ENCODE measurements around the gene SFTPD. TPM values are rescaled to one million over a fixed set of nuclear protein-coding genes. Genes with fewer than 3 reads are reported as not detected.
"Not testable (repeated sequence)": the region's sequence is repeated elsewhere in the genome, so short reads cannot be mapped to it uniquely, and the experiment has no call there.

The SFTPD gene
- 100 to 1,000 TPM; 339 to 906 (median 589) TPM for total RNA-seq

DNA sequence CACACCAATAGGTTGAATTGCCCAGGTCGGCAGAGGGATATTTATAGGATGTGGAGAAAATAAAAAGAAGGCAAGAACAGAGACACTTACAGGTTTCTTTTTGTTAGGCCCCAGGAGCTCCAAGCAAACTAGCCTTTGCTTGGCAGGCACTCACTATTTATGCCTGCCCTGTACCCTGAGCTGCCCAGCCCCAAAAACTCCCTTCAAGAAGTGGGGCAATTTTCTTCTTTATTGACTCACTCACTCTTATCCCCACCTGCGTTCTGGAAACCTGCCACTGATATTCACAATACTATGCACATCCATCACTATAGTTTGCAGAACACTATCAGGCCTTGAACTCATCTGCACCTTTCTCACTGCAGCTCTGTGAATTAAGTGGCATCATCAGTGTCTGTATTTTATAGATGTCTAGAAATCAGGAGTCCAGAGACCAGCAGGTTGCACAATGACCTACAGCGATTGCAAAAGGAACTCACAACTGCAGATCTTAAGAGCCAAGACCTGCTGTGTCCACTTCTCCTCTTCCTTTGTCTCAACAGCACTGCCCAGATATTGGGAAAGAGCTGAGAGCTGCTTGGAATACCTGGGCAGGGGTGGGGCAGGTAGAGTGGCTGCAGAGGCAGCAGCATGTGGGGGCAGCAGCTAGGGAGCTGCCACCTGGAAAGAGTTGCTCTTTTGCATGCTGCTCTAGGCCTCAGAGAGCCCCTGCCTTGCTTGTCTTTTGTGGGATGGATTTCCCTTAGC lies at the start of gene SFTPD:
TSS of gene SFTPD (minus strand) at position 130 of the 747 bp plus-strand sequence. CDS start 2,446 bp downstream, outside the sequence.
- no peaks in the 10 kb centered on the region for H3K27me3 ChIP-seq
- peak in 1 of 2 donors; percentile 89 for DNase-seq
- peak within 1 kb of the TSS in 3 of 4 donors; percentile 31 to 46 (median 45) for H3K4me3 ChIP-seq
- peaks cover 0 to 21% (median 6%) of the 10 kb centered on the region in 4 donors for H3K4me1 ChIP-seq
- peak in 2 of 4 donors; percentile 29 to 84 for TF ChIP-seq EP300 (IDR thresholded peaks at IDR 0.05)
- TF ChIP-seq POLR2AphosphoS5 (IDR thresholded peaks at IDR 0.05): peak; percentile 42 to 58
- TF ChIP-seq, protein P1, sequence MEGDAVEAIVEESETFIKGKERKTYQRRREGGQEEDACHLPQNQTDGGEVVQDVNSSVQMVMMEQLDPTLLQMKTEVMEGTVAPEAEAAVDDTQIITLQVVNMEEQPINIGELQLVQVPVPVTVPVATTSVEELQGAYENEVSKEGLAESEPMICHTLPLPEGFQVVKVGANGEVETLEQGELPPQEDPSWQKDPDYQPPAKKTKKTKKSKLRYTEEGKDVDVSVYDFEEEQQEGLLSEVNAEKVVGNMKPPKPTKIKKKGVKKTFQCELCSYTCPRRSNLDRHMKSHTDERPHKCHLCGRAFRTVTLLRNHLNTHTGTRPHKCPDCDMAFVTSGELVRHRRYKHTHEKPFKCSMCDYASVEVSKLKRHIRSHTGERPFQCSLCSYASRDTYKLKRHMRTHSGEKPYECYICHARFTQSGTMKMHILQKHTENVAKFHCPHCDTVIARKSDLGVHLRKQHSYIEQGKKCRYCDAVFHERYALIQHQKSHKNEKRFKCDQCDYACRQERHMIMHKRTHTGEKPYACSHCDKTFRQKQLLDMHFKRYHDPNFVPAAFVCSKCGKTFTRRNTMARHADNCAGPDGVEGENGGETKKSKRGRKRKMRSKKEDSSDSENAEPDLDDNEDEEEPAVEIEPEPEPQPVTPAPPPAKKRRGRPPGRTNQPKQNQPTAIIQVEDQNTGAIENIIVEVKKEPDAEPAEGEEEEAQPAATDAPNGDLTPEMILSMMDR (IDR thresholded peaks at IDR 0.05): no peak
- peak in 1 of 4 donors; percentile 38 for TF ChIP-seq POLR2A (IDR thresholded peaks at IDR 0.05)
- peak within 1 kb of the TSS; percentile 60 to 70 (median 67) for H3K27ac ChIP-seq
- 43 to 56% methylated on average over 3 of the region's 3 CpGs for WGBS, 2 donors
- peaks cover 0 to 11% (median 4%) of the 10 kb centered on the region in 4 donors for H3K9me3 ChIP-seq
- H3K36me3 ChIP-seq: no peaks in the 10 kb centered on the region
- peak; percentile 64 to 87 for ATAC-seq (ENCODE audit: low FRiP score in 2 of 2)

DNA sequence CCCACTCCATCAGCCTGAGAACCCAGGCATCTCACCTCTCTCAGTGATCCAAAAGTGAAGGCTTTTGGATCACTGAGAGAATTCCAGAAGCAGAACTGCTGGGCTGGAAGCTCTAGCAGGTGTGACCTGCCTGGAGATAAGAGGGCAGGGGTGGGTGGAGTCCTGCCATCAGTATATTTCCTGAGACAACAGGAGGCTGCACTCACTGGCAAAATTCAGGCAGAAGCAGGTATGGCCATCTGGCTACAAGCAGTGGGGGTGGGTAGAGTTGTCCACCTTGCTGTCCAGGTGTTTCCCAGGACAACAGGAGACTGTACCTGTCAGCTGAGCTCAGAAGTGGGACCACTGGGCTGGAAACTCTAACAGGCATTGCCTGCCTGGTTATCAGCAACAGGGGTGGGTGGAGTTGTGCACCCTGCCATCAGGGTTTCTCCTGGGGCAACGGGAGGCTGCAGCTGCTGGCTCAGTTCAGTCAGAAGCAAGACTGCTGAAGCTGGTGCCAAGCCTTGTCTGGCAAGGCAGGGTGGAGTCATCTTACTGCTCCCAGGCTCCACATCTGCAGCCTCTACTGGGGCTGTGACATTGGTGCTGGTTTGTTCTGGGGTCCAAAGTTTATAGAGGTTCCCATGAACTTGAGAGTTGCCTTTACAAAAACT lies 47.2 kb upstream of the SFTPD start:
- no peak for DNase-seq
- no peaks in the 10 kb centered on the region for H3K4me1 ChIP-seq
- H3K27ac ChIP-seq: no peak overlapping the region
- TF ChIP-seq EP300 (IDR thresholded peaks at IDR 0.05) (no peak), POLR2A (IDR thresholded peaks at IDR 0.05) (no peak), POLR2AphosphoS5 (IDR thresholded peaks at IDR 0.05) (no peak)
- TF ChIP-seq, protein P1 (IDR thresholded peaks at IDR 0.05): no peak
- no peak for ATAC-seq (ENCODE audit: low FRiP score in 2 of 2)
- 57 to 60% methylated on average over 1 of the region's 1 CpG for WGBS, 2 donors
- no peaks in the 10 kb centered on the region for H3K27me3 ChIP-seq
- peaks cover 0 to under 1% (median 0%) of the 10 kb centered on the region in 4 donors for H3K9me3 ChIP-seq
- H3K36me3 ChIP-seq: no peaks in the 10 kb centered on the region
- no peak overlapping the region for H3K4me3 ChIP-seq

DNA sequence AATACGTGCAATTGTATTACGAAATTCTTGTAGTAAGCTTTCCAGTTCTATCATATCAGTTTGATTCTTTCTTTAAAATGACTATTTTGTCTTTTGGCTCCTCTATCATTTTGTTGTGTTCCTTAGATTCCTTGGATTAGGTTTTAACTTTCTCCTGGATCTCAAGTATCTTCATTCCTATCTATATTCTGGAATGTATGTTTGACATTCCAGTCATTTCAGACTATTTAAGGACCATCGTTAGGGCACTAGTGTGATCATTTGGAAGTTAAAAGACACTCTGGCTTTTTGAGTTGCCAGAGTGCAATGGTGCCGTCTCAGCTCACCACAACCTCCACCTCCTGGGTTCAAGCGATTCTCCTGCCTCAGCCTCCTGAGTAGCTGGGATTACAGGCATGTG lies 45.7 kb upstream of the SFTPD start:
- no peak for ATAC-seq (ENCODE audit: low FRiP score in 2 of 2)

DNA sequence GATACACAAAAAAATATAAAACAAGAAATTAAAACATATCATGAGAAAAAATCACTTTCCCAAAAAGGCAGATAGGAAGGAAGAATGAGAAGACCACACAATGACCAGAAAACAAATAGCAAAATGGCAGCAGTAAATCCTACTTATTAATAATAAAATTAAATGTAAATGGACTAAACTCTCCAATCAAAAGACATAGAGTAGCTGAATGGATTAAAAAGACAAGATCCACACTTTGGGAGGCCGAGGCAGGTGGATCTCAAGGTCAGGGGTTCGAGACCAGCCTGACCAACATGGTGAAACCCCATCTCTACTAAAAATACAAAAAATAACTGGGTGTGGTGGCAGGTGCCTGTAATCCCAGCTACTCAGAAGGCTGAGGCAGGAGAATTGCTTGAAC lies 39.3 kb upstream of the SFTPD start:
- H3K27ac ChIP-seq; H3K36me3 ChIP-seq; DNase-seq; H3K4me3 ChIP-seq; H3K27me3 ChIP-seq; H3K4me1 ChIP-seq; ATAC-seq (ENCODE audit: low FRiP score in 2 of 2): not testable (repeated sequence)
- H3K9me3 ChIP-seq: peaks cover 0 to 11% (median 11%) of the 10 kb centered on the region in 4 donors
- WGBS, 2 donors: 78 to 91% methylated on average over 2 of the region's 2 CpGs

More for the DNA sequence above, 45.7 kb upstream of the SFTPD start:
- no peak for TF ChIP-seq POLR2AphosphoS5 (IDR thresholded peaks at IDR 0.05)
- TF ChIP-seq EP300 (IDR thresholded peaks at IDR 0.05): no peak
- TF ChIP-seq POLR2A (IDR thresholded peaks at IDR 0.05): no peak
- TF ChIP-seq, protein P1 (IDR thresholded peaks at IDR 0.05): no peak
- no peaks in the 10 kb centered on the region for H3K27me3 ChIP-seq
- H3K27ac ChIP-seq: no peak overlapping the region
- H3K4me3 ChIP-seq: no peak overlapping the region
- H3K9me3 ChIP-seq: peaks cover 0 to 11% (median 11%) of the 10 kb centered on the region in 4 donors
- no peaks in the 10 kb centered on the region for H3K36me3 ChIP-seq
- 52 to 61% methylated on average over 5 of the region's 5 CpGs for WGBS, 2 donors
- DNase-seq: no peak
- no peaks in the 10 kb centered on the region for H3K4me1 ChIP-seq

DNA sequence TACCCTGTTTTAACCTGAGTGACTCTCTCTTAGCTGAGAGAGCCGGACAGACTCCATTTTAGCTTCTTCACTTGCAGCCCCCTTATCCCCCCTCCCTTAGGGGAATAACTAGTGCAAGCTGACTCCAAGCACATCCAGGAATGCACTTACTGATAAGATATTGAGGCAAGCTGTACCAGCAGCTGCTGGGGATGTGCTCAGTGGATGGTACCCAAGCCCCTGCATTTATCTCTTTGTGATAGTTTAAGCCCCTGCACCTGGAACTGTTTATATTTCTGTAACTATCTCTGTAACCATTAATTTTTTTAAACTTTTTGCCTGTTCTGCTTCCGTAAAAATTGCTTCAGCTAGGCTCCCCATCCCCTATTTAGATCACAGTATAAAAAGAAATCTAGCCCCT lies 37.8 kb upstream of the SFTPD start:
- not testable (repeated sequence) for ATAC-seq (ENCODE audit: low FRiP score in 2 of 2); H3K27me3 ChIP-seq; H3K27ac ChIP-seq; H3K36me3 ChIP-seq; DNase-seq; H3K4me3 ChIP-seq
- H3K4me1 ChIP-seq: peaks cover 14 to 18% (median 15%) of the 10 kb centered on the region in 4 donors
- 67 to 73% methylated on average over 2 of the region's 2 CpGs for WGBS, 2 donors
- peaks cover 0 to 11% (median 11%) of the 10 kb centered on the region in 4 donors for H3K9me3 ChIP-seq

Data from upper lobe of left lung (tissue), 6 donors.